Keratinocyte (primary cell): ENCODE results near the gene NEK3. TPM values are rescaled to one million over a fixed set of nuclear protein-coding genes. Genes with fewer than 3 reads are reported as not detected.
"Not testable (repeated sequence)": the region's sequence is repeated elsewhere in the genome, so short reads cannot be mapped to it uniquely, and the experiment has no call there.

Experiments
- DNase-seq: peaks from one replicate; pipeline ENCODE4 v3.0.0-alpha.2; 2011; ENCODE audit warnings: low read depth, missing footprints, low spot score
- FAIRE-seq: peaks from 2 replicates; lab custom pipeline; 2011; peaks lifted over from hg19 to GRCh38; lab: Jason Lieb, UNC
- H2AFZ ChIP-seq: 2 replicates; pipeline ENCODE4 v1.6.0; 2012; ENCODE audit warnings: low read length, control low read depth, inconsistent platforms; ENCODE audit not compliant: control insufficient read depth
- H3K27ac ChIP-seq: 2 replicates; pipeline ENCODE4 v1.5.1; 2011; ENCODE audit warnings: low read length; ENCODE audit not compliant: control insufficient read depth, insufficient read depth
- H3K27me3 ChIP-seq: 3 replicates; pipeline ENCODE4 v1.6.0; 2011; ENCODE audit warnings: low read length; ENCODE audit not compliant: control insufficient read depth, insufficient read depth; ENCODE audit errors: extremely low read depth
- H3K36me3 ChIP-seq, 2 experiments: 2 replicates in 1 of 2; 3 replicates in 1 of 2; pipeline ENCODE4 v1.5.1; 2011; ENCODE audit warnings: low read length in 2 of 2, mild to moderate bottlenecking in 1 of 2; ENCODE audit not compliant: control insufficient read depth in 2 of 2, insufficient read depth in 2 of 2; ENCODE audit errors: extremely low read depth in 1 of 2
- H3K4me1 ChIP-seq: 3 replicates; pipeline ENCODE4 v1.5.1; 2011; ENCODE audit warnings: low read length; ENCODE audit not compliant: control insufficient read depth, insufficient read depth; ENCODE audit errors: extremely low read depth
- H3K4me2 ChIP-seq: 3 replicates; pipeline ENCODE4 v1.6.0; 2011; ENCODE audit warnings: low read depth, low read length; ENCODE audit not compliant: control insufficient read depth, insufficient read depth; ENCODE audit errors: extremely low read depth
- H3K4me3 ChIP-seq, 3 experiments: fragments of 200-600 bp in 1 of 3; sonication (generic) in 1 of 3; 2 replicates in 2 of 3; 3 replicates in 1 of 3; pipeline ENCODE4 v1.5.1; 2011 to 2016; ENCODE audit warnings: low read length in 3 of 3, mild to moderate bottlenecking in 3 of 3, control low read depth in 2 of 3, inconsistent platforms in 1 of 3, low read depth in 1 of 3, mixed read lengths in 1 of 3, mixed run types in 1 of 3, moderate library complexity in 1 of 3; ENCODE audit not compliant: control insufficient read depth in 2 of 3, insufficient read depth in 2 of 3; ENCODE audit errors: extremely low read depth in 1 of 3
- H3K79me2 ChIP-seq: 2 replicates; pipeline ENCODE4 v1.6.0; 2012; ENCODE audit warnings: low read length; ENCODE audit not compliant: control insufficient read depth, insufficient read depth
- H3K9ac ChIP-seq: 3 replicates; pipeline ENCODE4 v1.6.0; 2011; ENCODE audit warnings: low read length; ENCODE audit not compliant: control insufficient read depth, insufficient read depth; ENCODE audit errors: extremely low read depth
- H3K9me1 ChIP-seq: 3 replicates; pipeline ENCODE4 v1.6.0; 2011; ENCODE audit warnings: low read length; ENCODE audit not compliant: control insufficient read depth, insufficient read depth; ENCODE audit errors: extremely low read depth
- H3K9me3 ChIP-seq: 2 replicates; pipeline ENCODE4 v1.5.1; 2012; ENCODE audit warnings: low read depth, low read length; ENCODE audit not compliant: control insufficient read depth
- H4K20me1 ChIP-seq: 3 replicates; pipeline ENCODE4 v1.6.0; 2011; ENCODE audit warnings: low read length; ENCODE audit not compliant: control insufficient read depth, insufficient read depth; ENCODE audit errors: extremely low read depth
- EZH2 ChIP-seq: IDR thresholded peaks from one replicate; pipeline ENCODE4 v1.6.1; 2012; ENCODE audit warnings: inconsistent platforms, mild to moderate bottlenecking, low read length, moderate library complexity
- dilution Hi-C: fragments of 300-500 bp; cut with MboI; formaldehyde crosslinking; loops from one replicate; pipeline ENCODE4 v1.7.0; 2020; ENCODE audit warnings: low sequenced_read_pairs; ENCODE audit not compliant: extremely low pct_ligation_motif_present
- polyA plus RNA-seq, 5 experiments: library from polyadenylated mRNA; depleted of rRNA in 3 of 5; stranded (reverse) in 3 of 5; stranded (forward) in 1 of 5; unstranded in 1 of 5; fragments of >200 nt; gene quantifications; 1 replicate in 1 of 5; 2 replicates in 3 of 5; 3 replicates in 1 of 5; pipeline versions ENCODE4 v1.2.1 to v1.2.3, GENCODE V29; 2011 to 2012; ENCODE audit warnings: missing spikeins in 2 of 5, low read depth in 1 of 5, low replicate concordance in 1 of 5

Gene NEK3
- polyA plus RNA-seq, 1 donor (not counting 4 experiments of a cell fraction or from before 2014, with no cell fraction given), result 11.1 TPM

DNA sequence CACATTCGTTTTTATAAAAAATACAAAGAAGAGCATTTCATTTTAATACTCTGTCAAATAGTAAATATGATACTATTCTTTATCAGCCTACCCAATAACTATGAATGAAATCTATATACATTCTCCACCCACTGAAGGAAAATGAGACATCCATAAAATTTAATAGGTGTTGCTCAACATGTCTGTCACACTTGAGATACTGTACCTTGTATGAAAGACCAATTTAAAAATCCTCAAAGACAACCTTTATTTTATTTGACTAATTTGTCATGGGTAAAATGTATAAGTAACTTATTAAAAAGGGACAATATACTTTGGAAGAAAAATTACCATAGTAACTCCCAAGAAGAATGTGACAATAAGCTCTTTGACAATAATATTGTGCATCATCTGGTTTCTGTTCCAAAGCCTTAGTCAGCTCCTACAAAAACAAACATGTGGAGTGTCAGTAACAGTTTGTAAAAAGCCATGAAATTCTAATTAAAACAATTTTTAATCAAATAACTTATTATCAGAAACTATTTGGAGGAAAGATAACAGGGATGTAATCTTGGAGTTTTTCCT lies 11.5 kb upstream of the NEK3 start:
- H3K4me2 ChIP-seq, DNase-seq, H3K9me3 ChIP-seq, H3K79me2 ChIP-seq, H3K4me1 ChIP-seq, H3K27me3 ChIP-seq, H3K9me1 ChIP-seq, H4K20me1 ChIP-seq, H3K36me3 ChIP-seq, H3K27ac ChIP-seq, H3K9ac ChIP-seq, H2AFZ ChIP-seq, dilution Hi-C loops, H3K4me3 ChIP-seq, FAIRE-seq: not testable (repeated sequence)

DNA sequence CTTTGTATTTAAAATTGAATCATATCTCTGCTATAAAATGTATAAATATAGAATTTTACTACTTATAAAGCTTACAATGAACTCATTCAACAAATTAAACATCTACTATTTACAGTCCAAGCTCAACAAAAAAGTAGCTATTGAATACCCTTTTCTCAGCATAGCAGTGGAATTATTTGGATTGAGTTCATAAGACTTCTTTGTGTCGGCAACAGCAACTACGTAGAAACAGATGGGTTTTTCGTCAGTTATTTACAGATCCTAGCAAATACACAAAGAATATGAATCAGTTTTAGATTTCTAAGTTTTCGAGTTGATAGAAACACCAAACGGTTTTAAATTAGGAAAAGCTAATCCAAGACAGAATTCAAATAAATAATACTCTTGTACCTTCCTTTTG lies 10.4 kb upstream of the NEK3 start:
- Histone ChIP-seq H3K27me3 (no peaks in the 10 kb centered on the region), H3K79me2 (no peaks in the 10 kb centered on the region), H3K27ac (no peak overlapping the region), H3K4me2 (no peak overlapping the region), H3K4me3 (no peak overlapping the region), H3K4me1 (no peaks in the 10 kb centered on the region), H3K9ac (no peak overlapping the region), H3K9me3 (no peaks in the 10 kb centered on the region), H3K36me3 (peaks cover 3 to 6% of the 10 kb centered on the region in 2 experiments), H4K20me1 (no peaks in the 10 kb centered on the region), H2AFZ (no peak overlapping the region), H3K9me1 (no peaks in the 10 kb centered on the region)
- TF ChIP-seq EZH2, result no peak
- DNase-seq (no peak), FAIRE-seq (no peak)
- dilution Hi-C loops, result no loop called here

DNA sequence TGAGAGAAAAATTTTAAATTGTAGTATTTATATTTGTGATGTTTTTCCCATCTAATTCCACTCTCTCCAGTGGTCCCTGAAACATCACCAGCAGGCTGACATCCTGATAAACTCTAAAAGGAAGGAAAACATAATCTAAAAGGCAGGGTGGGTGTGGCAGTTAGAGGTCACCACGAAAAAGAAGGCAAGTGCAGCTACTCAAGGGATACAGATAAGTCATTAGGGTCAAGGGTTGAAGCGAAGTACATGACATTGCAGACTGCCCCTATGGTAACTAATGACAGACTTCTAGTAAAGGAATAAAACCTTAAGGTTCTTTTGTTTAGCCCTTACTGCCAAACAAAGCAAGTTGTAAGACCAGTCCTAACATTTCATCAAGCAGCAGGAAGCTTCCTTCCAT lies 6.0 kb upstream of the NEK3 start:
- no peak for DNase-seq
- FAIRE-seq, result no peak
- no peaks in the 10 kb centered on the region for H3K9me1 ChIP-seq
- TF ChIP-seq EZH2, result no peak
- dilution Hi-C loops, result no loop called here
- H3K79me2 ChIP-seq, result no peaks in the 10 kb centered on the region
- no peaks in the 10 kb centered on the region for H3K9me3 ChIP-seq
- no peaks in the 10 kb centered on the region for H3K4me1 ChIP-seq
- no peaks in the 10 kb centered on the region for H4K20me1 ChIP-seq
- peaks cover 0 to 6% of the 10 kb centered on the region in 2 experiments for H3K36me3 ChIP-seq
- H3K27ac ChIP-seq, result no peak overlapping the region
- H3K27me3 ChIP-seq, result no peaks in the 10 kb centered on the region
- no peak overlapping the region for H3K4me3 ChIP-seq
- H3K9ac ChIP-seq, result no peak overlapping the region
- H3K4me2 ChIP-seq, result no peak overlapping the region
- no peak overlapping the region for H2AFZ ChIP-seq
